GM12874 (cell line): ENCODE measurements around the gene B3GLCT.

Experiments used
- CTCF ChIP-seq: IDR thresholded peaks from 2 replicates; pipeline ENCODE4 v1.5.1; 2011; ENCODE audit warnings: low read depth, mild to moderate bottlenecking, control low read depth, low read length, moderate library complexity; ENCODE audit not compliant: insufficient read depth

The B3GLCT gene

GRCh38 chr13:31174018-31174417 lies 25.8 kb upstream of the B3GLCT start:
- TF ChIP-seq CTCF: no peak

- TF ChIP-seq CTCF: no peak
Observed at GRCh38 chr13:31175847-31176532, 23.8 kb upstream of the B3GLCT start.

- no peak for TF ChIP-seq CTCF
Observed at GRCh38 chr13:31179241-31179640, 20.5 kb upstream of the B3GLCT start.

GRCh38 chr13:31179754-31180153 lies 20.0 kb upstream of the B3GLCT start:
- no peak for TF ChIP-seq CTCF

GRCh38 chr13:31182987-31183386 lies 16.8 kb upstream of the B3GLCT start:
- no peak for TF ChIP-seq CTCF

GRCh38 chr13:31184451-31184850 lies 15.3 kb upstream of the B3GLCT start:
- TF ChIP-seq CTCF: no peak

- no peak for TF ChIP-seq CTCF
Observed at GRCh38 chr13:31184981-31185645, 14.7 kb upstream of the B3GLCT start.
